NCI-H2081 (cell line): ENCODE measurements around the gene FXYD5.

ENCODE experiments used
- DNase-seq, 2 experiments: peaks; one replicate each; lab custom pipeline; 2025; lab: John Stamatoyannopoulos, UW

FXYD5 gene

GRCh38 chr19:35157431-35157830 lies 2.9 kb downstream of the FXYD5 start:
- no peak for DNase-seq

DNA sequence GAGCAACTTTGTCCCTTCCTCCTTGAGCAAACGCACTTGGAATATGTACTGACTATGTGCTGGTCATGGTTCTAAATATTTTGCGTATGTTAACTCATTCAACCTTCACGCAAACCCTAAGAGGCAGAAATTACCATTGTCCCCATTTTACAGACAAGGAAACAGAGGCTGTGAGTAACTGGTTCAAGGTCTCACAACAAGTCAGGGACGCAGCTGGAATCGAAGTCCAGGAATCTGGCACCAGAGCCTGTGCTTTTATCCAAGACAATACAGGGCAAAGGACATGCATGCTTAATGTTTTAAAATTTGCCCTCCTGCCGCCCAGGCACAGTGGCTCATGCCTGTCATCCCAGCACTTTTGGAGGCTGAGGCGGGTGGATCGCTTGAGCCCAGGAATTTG lies 5.1 kb downstream of the FXYD5 start:
- no peak for DNase-seq

- no peak for DNase-seq
These were observed 6.3 kb downstream of the FXYD5 start for GRCh38 chr19:35160629-35161433.

- no peak for DNase-seq
These were observed 6.9 kb downstream of the FXYD5 start for GRCh38 chr19:35161434-35161743.

- DNase-seq: no peak
These were observed 8.2 kb downstream of the FXYD5 start for GRCh38 chr19:35162471-35163326.

DNA sequence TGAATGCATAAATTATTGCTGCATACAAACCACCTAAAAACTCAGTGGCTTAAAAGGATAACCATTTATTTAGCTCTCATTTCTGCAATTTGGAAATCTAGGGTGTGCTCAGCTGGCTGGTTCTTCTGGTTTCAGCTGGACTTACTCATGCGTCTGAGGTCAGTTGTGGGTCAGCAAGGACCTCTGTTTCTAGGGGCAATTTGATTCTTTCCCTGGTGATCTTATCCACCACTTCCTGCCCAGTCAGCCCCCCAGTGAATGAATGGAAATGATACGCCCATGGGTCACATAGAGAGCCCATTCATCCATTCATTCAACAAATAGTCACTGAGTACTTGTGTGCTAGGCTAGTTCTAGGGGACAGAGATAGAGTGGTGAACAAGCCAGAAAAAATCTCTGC lies 9.9 kb downstream of the FXYD5 start:
- DNase-seq: no peak

GRCh38 chr19:35165200-35166058 lies 10.9 kb downstream of the FXYD5 start:
- DNase-seq: no peak

GRCh38 chr19:35166100-35167063 lies 11.8 kb downstream of the FXYD5 start:
- DNase-seq: no peak

- no peak for DNase-seq
These were observed 12.9 kb downstream of the FXYD5 start for GRCh38 chr19:35167251-35168119.

GRCh38 chr19:35168196-35168595 lies 13.7 kb downstream of the FXYD5 start:
- DNase-seq: no peak

DNA sequence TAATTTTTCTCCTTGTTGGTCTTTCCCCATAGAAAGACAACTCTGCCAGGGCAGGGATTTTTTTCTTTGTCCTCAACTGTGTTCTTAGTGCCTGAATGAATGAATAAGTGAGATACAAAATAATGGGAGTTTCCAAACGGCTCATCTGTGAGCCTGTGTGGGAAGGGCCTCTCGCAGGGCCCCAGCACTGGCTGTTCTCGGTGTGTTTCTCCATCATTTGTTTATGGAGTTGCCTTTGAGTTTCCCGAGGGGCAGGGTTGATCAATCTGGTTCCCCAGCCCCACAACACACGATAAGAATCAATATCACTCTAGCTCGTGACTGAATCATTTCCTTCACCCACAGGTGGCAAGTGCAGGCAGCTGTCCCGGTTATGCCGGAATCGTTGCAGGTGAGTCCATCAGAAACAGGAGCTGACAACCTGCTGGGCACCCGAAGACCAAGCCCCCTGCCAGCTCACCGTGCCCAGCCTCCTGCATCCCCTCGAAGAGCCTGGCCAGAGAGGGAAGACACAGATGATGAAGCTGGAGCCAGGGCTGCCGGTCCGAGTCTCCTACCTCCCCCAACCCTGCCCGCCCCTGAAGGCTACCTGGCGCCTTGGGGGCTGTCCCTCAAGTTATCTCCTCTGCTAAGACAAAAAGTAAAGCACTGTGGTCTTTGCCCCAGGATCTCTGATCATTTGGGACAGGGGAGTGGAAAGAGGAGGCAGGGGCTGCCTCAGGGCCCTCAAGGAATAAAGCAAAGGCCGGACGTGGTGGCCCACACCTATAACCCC lies 14.9 kb downstream of the FXYD5 start:
- DNase-seq: no peak

DNA sequence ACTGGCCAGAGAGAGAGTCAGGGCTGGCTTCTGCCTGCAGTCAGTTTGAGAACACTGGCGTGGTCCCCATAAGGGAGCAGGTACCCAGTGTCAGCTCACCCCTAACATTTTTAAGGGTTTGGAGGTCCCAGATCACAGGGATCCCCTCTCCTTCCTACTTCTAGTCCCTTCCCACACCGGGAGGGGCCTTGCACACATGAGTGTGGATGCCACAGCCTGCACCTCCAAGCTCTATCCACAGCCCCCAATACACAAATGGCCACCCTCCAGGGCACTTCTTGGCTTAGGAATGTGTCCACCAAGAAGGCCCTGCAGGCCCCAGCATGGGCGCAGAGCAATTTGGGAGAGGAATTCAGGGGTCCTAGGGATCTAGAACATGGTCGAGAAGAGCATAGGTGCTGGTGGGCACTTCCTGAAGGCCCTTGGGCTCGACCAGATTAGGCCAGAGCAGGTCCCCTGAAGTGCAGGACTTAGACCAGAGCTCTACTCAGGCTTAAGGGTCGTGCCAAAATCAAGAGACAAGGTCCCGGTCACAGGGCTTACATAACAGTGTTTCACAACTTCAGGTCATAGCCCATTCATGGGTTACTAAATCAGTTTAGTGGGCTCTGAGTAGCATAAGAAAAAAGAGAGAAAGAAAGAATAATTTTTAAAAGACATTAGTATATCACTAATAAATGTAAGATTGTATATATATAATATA lies 16.0 kb downstream of the FXYD5 start:
- DNase-seq: no peak

DNA sequence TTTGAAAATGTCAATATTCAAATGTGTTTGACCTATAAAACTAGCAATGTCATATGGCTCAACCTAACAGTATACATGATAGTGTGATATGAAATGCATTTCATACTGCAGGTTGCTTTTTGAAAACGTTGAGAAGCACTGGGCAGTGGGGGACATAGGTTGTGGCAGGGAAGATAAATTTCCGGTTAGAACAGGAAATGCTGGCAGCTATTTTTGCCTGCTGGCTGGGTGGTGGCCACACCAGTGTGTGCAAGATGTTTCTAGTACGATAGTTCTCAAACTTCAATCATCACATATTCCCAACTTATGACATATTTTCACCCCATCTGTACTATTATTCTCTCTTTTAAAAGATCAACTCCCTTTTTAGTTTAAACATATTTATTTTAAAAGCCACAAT lies 17.2 kb downstream of the FXYD5 start:
- DNase-seq: no peak

DNA sequence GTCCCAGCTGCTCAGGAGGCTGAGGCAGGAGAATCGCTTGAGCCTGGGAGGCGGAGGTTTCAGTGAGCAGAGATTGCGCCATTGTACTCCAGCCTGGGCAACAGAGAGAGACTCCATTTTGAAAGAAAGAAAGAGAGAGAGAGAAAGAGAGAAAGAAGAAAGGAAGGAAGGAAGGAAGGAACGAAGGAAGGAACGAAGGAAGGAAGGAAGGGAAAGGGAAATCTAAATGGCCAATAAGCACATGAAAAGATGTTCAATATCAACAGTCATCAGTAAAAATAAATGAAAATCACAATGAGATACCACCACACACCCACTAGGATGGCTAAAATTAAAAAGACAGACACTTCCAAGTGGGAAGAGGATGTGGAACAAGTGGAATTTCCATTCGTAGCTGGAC lies 19.7 kb downstream of the FXYD5 start:
- no peak for DNase-seq

- DNase-seq: no peak
These were observed 21.6 kb downstream of the FXYD5 start for GRCh38 chr19:35176181-35176570.

- no peak for DNase-seq
These were observed 23.1 kb downstream of the FXYD5 start for GRCh38 chr19:35177377-35178274.

DNA sequence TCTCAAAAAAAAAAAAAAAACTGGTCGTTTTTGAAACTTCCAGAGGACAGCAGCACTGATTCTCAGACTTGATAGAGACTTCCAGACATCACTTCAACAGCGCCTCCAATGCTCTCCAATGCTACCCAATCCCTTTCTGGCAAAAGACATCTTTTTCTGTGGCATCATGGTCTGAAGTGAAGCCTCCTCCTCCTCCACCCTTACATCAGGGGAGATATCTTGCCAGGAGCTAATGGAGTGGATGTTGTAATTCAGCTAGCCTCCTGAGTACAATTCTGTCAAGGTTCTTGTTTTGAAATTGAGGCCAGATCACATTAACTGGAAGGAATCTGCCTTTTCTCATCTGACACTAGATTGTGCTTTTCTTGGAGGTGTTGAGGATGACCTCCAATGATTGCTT lies 24.2 kb downstream of the FXYD5 start:
- DNase-seq: no peak

- no peak for DNase-seq
These were observed 25.3 kb downstream of the FXYD5 start for GRCh38 chr19:35179830-35180229.
